Endothelial cell of umbilical vein (primary cell): ENCODE measurements around the gene STOX1. TPM values are rescaled to one million over a fixed set of nuclear protein-coding genes. Genes with fewer than 3 reads are reported as not detected.
"Not testable (repeated sequence)": the region's sequence is repeated elsewhere in the genome, so short reads cannot be mapped to it uniquely, and the experiment has no call there.

ENCODE experiments used
- BruUV-seq: library from RNA; stranded (reverse); fragments of 400-500 nt; replicated peaks from 2 replicates; lab custom pipeline; 2021; lab: Mats Ljungman, UMichigan
- CTCF ChIA-PET: fragments of 300-600, 350-600 bp; sonication (Branson Sonifier 250); formaldehyde crosslinking; loops from one replicate; lab custom pipeline; 2021; ENCODE audit warnings: antibody characterized with exemption, inconsistent platforms; lab: Charles Lee
- POLR2A ChIA-PET: fragments of 300-600, 350-600 bp; sonication (Branson Sonifier 250); formaldehyde crosslinking; loops from one replicate; lab custom pipeline; 2021; ENCODE audit warnings: antibody characterized with exemption, inconsistent platforms; lab: Charles Lee
- DNase-seq: peaks from one replicate; pipeline ENCODE4 v3.0.0-alpha.2; 2011; ENCODE audit warnings: low read depth, low spot score
- FAIRE-seq: peaks from 2 replicates; lab custom pipeline; 2011; peaks lifted over from hg19 to GRCh38; lab: Jason Lieb, UNC
- H2AFZ ChIP-seq: 2 replicates; pipeline ENCODE4 v1.6.0; 2012; ENCODE audit warnings: low read depth, low read length, control low read depth, inconsistent platforms
- H3K27ac ChIP-seq: 2 replicates; pipeline ENCODE4 v1.5.1; 2011; ENCODE audit warnings: low read depth, mild to moderate bottlenecking, control low read depth, low read length, moderate library complexity; ENCODE audit not compliant: insufficient read depth
- H3K27me3 ChIP-seq, 2 experiments: 2 replicates each; pipeline versions ENCODE4 v1.6.0 to v1.6.1; 2011; ENCODE audit warnings: low read length in 2 of 2, mixed read lengths in 1 of 2; ENCODE audit not compliant: control insufficient read depth in 2 of 2, insufficient read depth in 2 of 2
- H3K36me3 ChIP-seq, 2 experiments: 2 replicates in 1 of 2; 3 replicates in 1 of 2; pipeline ENCODE4 v1.5.1; 2011; ENCODE audit warnings: low read length in 2 of 2, mild to moderate bottlenecking in 1 of 2, moderate library complexity in 1 of 2; ENCODE audit not compliant: control insufficient read depth in 2 of 2, insufficient read depth in 2 of 2; ENCODE audit errors: extremely low read depth in 1 of 2
- H3K4me1 ChIP-seq: 3 replicates; pipeline ENCODE4 v1.5.1; 2011; ENCODE audit warnings: mild to moderate bottlenecking, low read length; ENCODE audit not compliant: control insufficient read depth, insufficient read depth; ENCODE audit errors: extremely low read depth
- H3K4me2 ChIP-seq: 2 replicates; pipeline ENCODE4 v1.6.1; 2011; ENCODE audit warnings: low read length, control low read depth, mixed read lengths; ENCODE audit not compliant: insufficient read depth
- H3K4me3 ChIP-seq, 3 experiments: fragments of 200-600 bp in 1 of 3; sonication (generic), shearing (Covaris generic) in 1 of 3; replicated peaks in 1 of 3; 2 replicates each; pipeline ENCODE4 v1.5.1; 2011 to 2016; ENCODE audit warnings: control low read depth in 3 of 3, low read length in 3 of 3, mild to moderate bottlenecking in 2 of 3, inconsistent platforms in 1 of 3, low read depth in 1 of 3, moderate library complexity in 1 of 3; ENCODE audit not compliant: insufficient read depth in 1 of 3
- H3K79me2 ChIP-seq: 2 replicates; pipeline ENCODE4 v1.6.0; 2012; ENCODE audit warnings: low read length, inconsistent platforms; ENCODE audit not compliant: control insufficient read depth, insufficient read depth
- H3K9ac ChIP-seq: replicated peaks from 2 replicates; pipeline ENCODE3; 2011; ENCODE audit warnings: low read length, control low read depth; ENCODE audit not compliant: insufficient read depth; ENCODE audit errors: extremely low read depth
- H3K9me1 ChIP-seq: replicated peaks from 3 replicates; pipeline ENCODE4 v1.6.0; 2011; ENCODE audit warnings: mild to moderate bottlenecking, low read length; ENCODE audit not compliant: control insufficient read depth, insufficient read depth; ENCODE audit errors: extremely low read depth
- H3K9me3 ChIP-seq: replicated peaks from 2 replicates; pipeline ENCODE4 v1.5.1; 2012; ENCODE audit warnings: low read length, inconsistent platforms; ENCODE audit not compliant: control insufficient read depth, insufficient read depth
- H4K20me1 ChIP-seq: replicated peaks from 2 replicates; pipeline ENCODE3; 2011; ENCODE audit warnings: mild to moderate bottlenecking, low read length; ENCODE audit not compliant: control insufficient read depth, insufficient read depth; ENCODE audit errors: extremely low read depth
- EZH2 ChIP-seq: IDR thresholded peaks from 2 replicates; pipeline ENCODE4 v1.6.1; 2012; ENCODE audit warnings: borderline replicate concordance, low read depth, mild to moderate bottlenecking, moderate library complexity, low read length, inconsistent platforms; ENCODE audit not compliant: severe bottlenecking
- FOS ChIP-seq: IDR thresholded peaks from 2 replicates; pipeline ENCODE4 v1.6.1; 2011; ENCODE audit warnings: mild to moderate bottlenecking, low read length, moderate library complexity, borderline replicate concordance; ENCODE audit not compliant: insufficient read depth
- GATA2 ChIP-seq: IDR thresholded peaks from 2 replicates; pipeline ENCODE4 v1.7.0; 2011; ENCODE audit warnings: low read depth, mild to moderate bottlenecking, moderate library complexity, mixed read lengths, low read length; ENCODE audit not compliant: insufficient read length, insufficient read depth
- JUN ChIP-seq: IDR thresholded peaks from 2 replicates; pipeline ENCODE4 v1.6.1; 2011; ENCODE audit warnings: borderline replicate concordance, low read depth; ENCODE audit not compliant: insufficient read length, insufficient read depth
- MYC ChIP-seq: IDR thresholded peaks from one replicate; pipeline ENCODE4 v1.6.1; 2011; ENCODE audit warnings: mild to moderate bottlenecking, low read depth, low read length
- POLR2A ChIP-seq: IDR thresholded peaks from 2 replicates; pipeline ENCODE4 v1.6.1; 2012; ENCODE audit warnings: low read depth, mild to moderate bottlenecking, control low read depth, low read length
- POLR2AphosphoS5 ChIP-seq: IDR thresholded peaks from 2 replicates; pipeline ENCODE4 v1.6.1; 2012; ENCODE audit warnings: low read depth, mild to moderate bottlenecking, control low read depth, low read length, moderate library complexity; ENCODE audit not compliant: insufficient read depth
- dilution Hi-C: fragments of 300-500 bp; cut with MboI; formaldehyde crosslinking; loops from one replicate; pipeline ENCODE4 v1.15.0; 2019; ENCODE audit warnings: low sequenced_read_pairs; ENCODE audit not compliant: extremely low pct_ligation_motif_present
- intact Hi-C: fragments of 100-400 bp; cut with micrococcal nuclease; formaldehyde crosslinking; loops from one replicate; pipeline ENCODE4 v1.10.0; 2022
- polyA plus RNA-seq, 4 experiments: library from polyadenylated mRNA; depleted of rRNA in 3 of 4; stranded (reverse) in 3 of 4; unstranded in 1 of 4; fragments of >200 nt; gene quantifications; 2 replicates each; pipeline versions ENCODE4 v1.2.1 to v1.2.3, GENCODE V29; 2011 to 2012; ENCODE audit warnings: missing spikeins in 1 of 4
- total RNA-seq: library from RNA; stranded (reverse); gene quantifications from 2 replicates; pipeline ENCODE4 v1.2.3, GENCODE V29; 2021
- TF ChIP-seq, protein P1 (sequence below): IDR thresholded peaks from 2 replicates; pipeline ENCODE4 v1.6.1; 2011; ENCODE audit not compliant: insufficient read depth, insufficient read length
- TF ChIP-seq, protein P2 (sequence below), 2 donors: IDR thresholded peaks; 1 replicate in 1 of 2; 2 replicates in 1 of 2; pipeline ENCODE4 v1.5.1; 2011; ENCODE audit warnings: low read length in 2 of 2, mild to moderate bottlenecking in 2 of 2, moderate library complexity in 2 of 2, control low read depth in 1 of 2, inconsistent platforms in 1 of 2, low read depth in 1 of 2; ENCODE audit not compliant: insufficient read depth in 1 of 2; ENCODE audit errors: extremely low read depth in 1 of 2

Gene STOX1
- total and polyA plus RNA-seq, 2 donors (not counting 3 experiments of a cell fraction or from before 2014, with no cell fraction given): 0.06 to 0.20 TPM

- POLR2A ChIA-PET, dilution Hi-C loops: not testable (repeated sequence)
- peak; percentile 11 for DNase-seq
Observed at GRCh38 chr10:68828083-68828601, 811 bp downstream of the STOX1 start.

DNA sequence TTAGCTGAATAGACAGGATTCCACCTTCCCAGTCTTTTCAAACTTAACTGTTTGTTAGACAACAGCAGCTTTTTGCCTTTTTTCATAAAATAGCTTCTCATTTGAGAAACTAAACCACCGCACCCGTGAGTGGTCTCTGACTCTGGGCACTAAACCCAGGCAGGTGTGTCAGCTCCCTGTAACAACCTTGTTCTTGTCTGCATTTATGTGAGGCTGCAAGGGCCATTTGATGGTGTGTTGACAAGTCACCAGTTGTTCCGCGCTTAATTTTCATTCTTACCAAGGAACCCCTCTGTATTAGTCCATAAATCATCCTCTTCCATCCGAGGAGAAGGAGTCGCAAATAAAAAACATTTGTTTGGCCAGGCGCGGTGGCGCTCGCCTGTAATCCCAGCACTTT, 1.5 kb downstream of the STOX1 start:
- CTCF ChIA-PET: interaction anchor here (2.6 kb wide), 1 partner anchor 10 kb away, joined by 13 read pairs; no protein-coding TSS in a partner anchor

More at GRCh38 chr10:68828083-68828601, 811 bp downstream of the STOX1 start:
- H3K27ac ChIP-seq, BruUV-seq, H3K9me3 ChIP-seq, H3K4me1 ChIP-seq, H4K20me1 ChIP-seq, H3K36me3 ChIP-seq, H3K9me1 ChIP-seq, H3K4me2 ChIP-seq, H3K9ac ChIP-seq, intact Hi-C loops, H3K79me2 ChIP-seq: not testable (repeated sequence)
- H2AFZ ChIP-seq: peak overlapping the region; percentile 77
- CTCF ChIA-PET: interaction anchor here (1.3 to 2.6 kb wide), 2 partner anchors 9 to 11 kb away, joined by 4 to 13 read pairs; no protein-coding TSS in a partner anchor
- peak overlapping the region in 1 of 3 experiments; percentile 38 for H3K4me3 ChIP-seq
- FAIRE-seq: peak; percentile 76
- H3K27me3 ChIP-seq: peaks cover 8 to 12% of the 10 kb centered on the region in 2 experiments

More for the DNA sequence above, 1.5 kb downstream of the STOX1 start:
- H3K79me2 ChIP-seq: no peaks in the 10 kb centered on the region
- H3K9me1 ChIP-seq: no peaks in the 10 kb centered on the region
- H2AFZ ChIP-seq: no peak overlapping the region
- TF ChIP-seq, protein P1, sequence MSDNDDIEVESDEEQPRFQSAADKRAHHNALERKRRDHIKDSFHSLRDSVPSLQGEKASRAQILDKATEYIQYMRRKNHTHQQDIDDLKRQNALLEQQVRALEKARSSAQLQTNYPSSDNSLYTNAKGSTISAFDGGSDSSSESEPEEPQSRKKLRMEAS: no peak
- TF ChIP-seq, protein P2, sequence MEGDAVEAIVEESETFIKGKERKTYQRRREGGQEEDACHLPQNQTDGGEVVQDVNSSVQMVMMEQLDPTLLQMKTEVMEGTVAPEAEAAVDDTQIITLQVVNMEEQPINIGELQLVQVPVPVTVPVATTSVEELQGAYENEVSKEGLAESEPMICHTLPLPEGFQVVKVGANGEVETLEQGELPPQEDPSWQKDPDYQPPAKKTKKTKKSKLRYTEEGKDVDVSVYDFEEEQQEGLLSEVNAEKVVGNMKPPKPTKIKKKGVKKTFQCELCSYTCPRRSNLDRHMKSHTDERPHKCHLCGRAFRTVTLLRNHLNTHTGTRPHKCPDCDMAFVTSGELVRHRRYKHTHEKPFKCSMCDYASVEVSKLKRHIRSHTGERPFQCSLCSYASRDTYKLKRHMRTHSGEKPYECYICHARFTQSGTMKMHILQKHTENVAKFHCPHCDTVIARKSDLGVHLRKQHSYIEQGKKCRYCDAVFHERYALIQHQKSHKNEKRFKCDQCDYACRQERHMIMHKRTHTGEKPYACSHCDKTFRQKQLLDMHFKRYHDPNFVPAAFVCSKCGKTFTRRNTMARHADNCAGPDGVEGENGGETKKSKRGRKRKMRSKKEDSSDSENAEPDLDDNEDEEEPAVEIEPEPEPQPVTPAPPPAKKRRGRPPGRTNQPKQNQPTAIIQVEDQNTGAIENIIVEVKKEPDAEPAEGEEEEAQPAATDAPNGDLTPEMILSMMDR (IDR thresholded peaks at IDR 0.05; ENCODE audit: extremely low read depth in 1 of 2, insufficient read depth in 1 of 2, low read depth in 1 of 2, low read length in 2 of 2): no peak
- TF ChIP-seq POLR2AphosphoS5 (no peak), POLR2A (no peak), EZH2 (no peak), FOS (no peak), GATA2 (no peak), JUN (no peak), MYC (no peak)
- dilution Hi-C loops: no loop called here
- no peaks in the 10 kb centered on the region for H3K36me3 ChIP-seq
- FAIRE-seq (no peak), DNase-seq (no peak)
- BruUV-seq: no TSS peak
- intact Hi-C loops: no loop called here
- H3K9ac ChIP-seq: no peak overlapping the region
- H3K4me2 ChIP-seq: no peak overlapping the region
- no peaks in the 10 kb centered on the region for H3K9me3 ChIP-seq
- H4K20me1 ChIP-seq: no peaks in the 10 kb centered on the region
- POLR2A ChIA-PET: no interaction called here
- peaks cover 8 to 13% of the 10 kb centered on the region in 2 experiments for H3K27me3 ChIP-seq
- H3K4me1 ChIP-seq: peaks cover 6% of the 10 kb centered on the region
- H3K4me3 ChIP-seq: no peak overlapping the region
- no peak overlapping the region for H3K27ac ChIP-seq
